Tongue (tissue), 2 donors: Measurements from ENCODE around the gene DEFB121. TPM values are rescaled to one million over a fixed set of nuclear protein-coding genes. Genes with fewer than 3 reads are reported as not detected.
"Not testable (repeated sequence)": the region's sequence is repeated elsewhere in the genome, so short reads cannot be mapped to it uniquely, and the experiment has no call there.

Source experiments
- DNase-seq: peaks from one replicate; pipeline ENCODE4 v3.0.0-alpha.2; 2015
- total RNA-seq: library from RNA; depleted of rRNA; stranded (reverse); fragments of >200 nt; gene quantifications from one replicate; pipeline ENCODE4 v1.2.3, GENCODE V29; 2014

DEFB121 gene
- total RNA-seq = not detected

GRCh38 chr20:31406115-31406514, at the start of gene DEFB121:
Gene DEFB121 (minus strand): TSS chr20:31406215. CDS start chr20:31406152, 63 bp downstream.
- no peak for DNase-seq

- DNase-seq = no peak
Measured at GRCh38 chr20:31454361-31454760, 48.3 kb upstream of the DEFB121 start.

GRCh38 chr20:31452575-31452974, 46.6 kb upstream of the DEFB121 start:
- no peak for DNase-seq

GRCh38 chr20:31449511-31450414, 43.7 kb upstream of the DEFB121 start:
- DNase-seq = no peak

- no peak for DNase-seq
Measured at GRCh38 chr20:31446084-31446819, 40.2 kb upstream of the DEFB121 start.

- DNase-seq = no peak
Measured at GRCh38 chr20:31440012-31440659, 34.1 kb upstream of the DEFB121 start, which contains the start of gene DEFB123. Gene DEFB123 (plus strand): TSS chr20:31440632. CDS start chr20:31440699, 67 bp downstream.

GRCh38 chr20:31430568-31431115, 24.6 kb upstream of the DEFB121 start:
- DNase-seq = no peak

GRCh38 chr20:31427576-31427975, 21.6 kb upstream of the DEFB121 start:
- DNase-seq = not testable (repeated sequence)

- DNase-seq = not testable (repeated sequence)
Measured at GRCh38 chr20:31426891-31427551, 21.0 kb upstream of the DEFB121 start.

- DNase-seq = no peak
Measured at GRCh38 chr20:31425797-31426196, 19.8 kb upstream of the DEFB121 start.

- no peak for DNase-seq
Measured at GRCh38 chr20:31418307-31418706, 12.3 kb upstream of the DEFB121 start.

GRCh38 chr20:31415653-31416052, 9.6 kb upstream of the DEFB121 start:
- DNase-seq = no peak

- DNase-seq = no peak
Measured at GRCh38 chr20:31414381-31414780, 8.4 kb upstream of the DEFB121 start.

- DNase-seq = no peak
Measured at GRCh38 chr20:31410011-31410410, 4.0 kb upstream of the DEFB121 start.

GRCh38 chr20:31403886-31404285, 2.1 kb downstream of the DEFB121 start:
- no peak for DNase-seq

- DNase-seq = no peak
Measured at GRCh38 chr20:31394900-31395299, 11.1 kb downstream of the DEFB121 start.

- DNase-seq = no peak
Measured at GRCh38 chr20:31392836-31393235, 13.2 kb downstream of the DEFB121 start.

- no peak for DNase-seq
Measured at GRCh38 chr20:31390490-31390889, 15.5 kb downstream of the DEFB121 start, which contains the start of gene DEFB119. Gene DEFB119 (minus strand): TSS chr20:31390590. CDS start chr20:31390483, 107 bp downstream.

- no peak for DNase-seq
Measured at GRCh38 chr20:31374346-31374745, 31.7 kb downstream of the DEFB121 start.

GRCh38 chr20:31368301-31368700, 37.7 kb downstream of the DEFB121 start, which contains the start of gene DEFB118:
Gene DEFB118 (plus strand): TSS chr20:31368601. CDS start chr20:31368651, 50 bp downstream.
- DNase-seq = no peak

GRCh38 chr20:31364272-31364671, 41.7 kb downstream of the DEFB121 start:
- not testable (repeated sequence) for DNase-seq
